K562 (cell line): ENCODE measurements around the gene PRPF6. TPM values are rescaled to one million over a fixed set of nuclear protein-coding genes. Genes with fewer than 3 reads are reported as not detected.

ENCODE experiments used
- ATAC-seq: fragments of 200-7000 bp; cut with Tn5 transposase; 3 replicates; pipeline ENCODE4 v1.9.1; 2020; ENCODE audit warnings: moderate library complexity
- BruUV-seq: library from RNA; stranded (reverse); fragments of 400-500 nt; replicated peaks from 2 replicates; lab custom pipeline; 2021; lab: Mats Ljungman, UMichigan
- CTCF ChIA-PET: fragments of 300-600 bp; formaldehyde crosslinking; extraction: SDS; loops from one replicate; lab custom pipeline; 2021; ENCODE audit warnings: low intra/inter-chr PET ratio; lab: Yijun Ruan, JAX
- POLR2A ChIA-PET: fragments of 300-600, 350-650 bp; sonication (Branson Sonifier 250); formaldehyde crosslinking; extraction: SDS; loops from one replicate; lab custom pipeline; 2021; ENCODE audit warnings: antibody characterized with exemption, inconsistent platforms; lab: Yijun Ruan, JAX
- DNase-seq, 4 experiments: peaks; one replicate each; pipeline versions ENCODE4 v3.0.0 to v3.0.0-alpha.2; 2011 to 2018; ENCODE audit warnings: low spot score in 3 of 4, mixed read lengths in 3 of 4; ENCODE audit errors: extremely low read depth in 1 of 4
- FAIRE-seq: peaks from 2 replicates; lab custom pipeline; 2011; peaks lifted over from hg19 to GRCh38; lab: Jason Lieb, UNC
- H2AFZ ChIP-seq: 2 replicates; pipeline ENCODE4 v1.6.0; 2011; ENCODE audit warnings: low read depth, low read length, control low read depth, inconsistent platforms
- H3K27ac ChIP-seq: fragments of 200-600 bp; 3 replicates; pipeline ENCODE4 v1.8.0; 2011; ENCODE audit warnings: low read depth, mild to moderate bottlenecking, control low read depth, inconsistent platforms, low read length, moderate library complexity, mixed read lengths; ENCODE audit errors: extremely low read depth
- H3K27me3 ChIP-seq, 2 experiments: fragments of 300-600 bp in 1 of 2; 2 replicates in 1 of 2; 3 replicates in 1 of 2; pipeline versions ENCODE4 v1.6.0 to v1.8.0; 2011; ENCODE audit warnings: inconsistent platforms in 2 of 2, low read length in 2 of 2, mild to moderate bottlenecking in 1 of 2, mixed read lengths in 1 of 2, moderate library complexity in 1 of 2; ENCODE audit not compliant: control insufficient read depth in 2 of 2, insufficient read depth in 2 of 2
- H3K36me3 ChIP-seq: fragments of 300-600 bp; 3 replicates; pipeline ENCODE4 v1.8.0; 2011; ENCODE audit warnings: mild to moderate bottlenecking, low read length, inconsistent platforms; ENCODE audit not compliant: control insufficient read depth, insufficient read depth
- H3K4me1 ChIP-seq, 2 experiments: fragments of 200-600 bp in 1 of 2; replicated peaks in 1 of 2; 2 replicates in 1 of 2; 3 replicates in 1 of 2; pipeline versions ENCODE4 v1.5.1 to v1.8.0; 2011; ENCODE audit warnings: inconsistent platforms in 2 of 2, low read length in 2 of 2, mild to moderate bottlenecking in 1 of 2, mixed read lengths in 1 of 2, moderate library complexity in 1 of 2; ENCODE audit not compliant: control insufficient read depth in 2 of 2, insufficient read depth in 2 of 2
- H3K4me2 ChIP-seq: 2 replicates; pipeline ENCODE4 v1.6.1; 2011; ENCODE audit warnings: low read length, control low read depth, inconsistent platforms, mixed read lengths; ENCODE audit not compliant: insufficient read depth
- H3K4me3 ChIP-seq: fragments of 200-600 bp; sonication (generic), shearing (Covaris generic); 2 replicates; pipeline ENCODE4 v1.5.1; 2016; ENCODE audit warnings: control low read depth, inconsistent platforms
- H3K79me2 ChIP-seq: fragments of 200-600 bp; 3 replicates; pipeline ENCODE4 v1.8.0; 2011; ENCODE audit warnings: low read length, inconsistent platforms; ENCODE audit not compliant: control insufficient read depth, insufficient read depth
- H3K9ac ChIP-seq, 2 experiments: 2 replicates each; pipeline versions ENCODE4 v1.6.0 to v1.6.1; 2011; ENCODE audit warnings: low read depth in 2 of 2, low read length in 2 of 2, control low read depth in 1 of 2, inconsistent platforms in 1 of 2, mild to moderate bottlenecking in 1 of 2, mixed read lengths in 1 of 2; ENCODE audit not compliant: insufficient read depth in 1 of 2
- H3K9me1 ChIP-seq: one replicate; pipeline ENCODE4 v1.6.0; 2011; ENCODE audit warnings: inconsistent platforms, mild to moderate bottlenecking, low read length, moderate library complexity; ENCODE audit not compliant: control insufficient read depth, insufficient read depth
- H3K9me3 ChIP-seq: replicated peaks from 2 replicates; pipeline ENCODE4 v1.5.1; 2011; ENCODE audit warnings: low read depth, low read length, inconsistent platforms; ENCODE audit not compliant: control insufficient read depth, insufficient read depth
- H4K20me1 ChIP-seq: replicated peaks from 2 replicates; pipeline ENCODE4 v1.6.1; 2011; ENCODE audit warnings: low read length, inconsistent platforms, mixed read lengths; ENCODE audit not compliant: control insufficient read depth, insufficient read depth
- CAMTA2 ChIP-seq: fragments of 250-450 bp; sonication (Bioruptor Pico); conservative IDR thresholded peaks from 2 replicates; pipeline ENCODE4 v1.5.1; 2022
- CCAR2 ChIP-seq: fragments of 200-400 bp; formaldehyde crosslinking; IDR thresholded peaks from 2 replicates; pipeline ENCODE4 v1.6.1; 2017; ENCODE audit warnings: mild to moderate bottlenecking, low read depth, low read length
- GABPA ChIP-seq: fragments of 200-800 bp; sonication (Bioruptor generic); conservative IDR thresholded peaks from 2 replicates; pipeline ENCODE4 v1.6.1; 2016; ENCODE audit warnings: low read depth, missing genetic modification characterization, missing compliant biosample characterization
- MAFG ChIP-seq: fragments of 450-650 bp; conservative IDR thresholded peaks from 2 replicates; pipeline ENCODE4 v1.6.1; 2016; ENCODE audit warnings: missing genetic modification characterization, missing compliant biosample characterization
- RBFOX2 ChIP-seq: fragments of 200-400 bp; formaldehyde crosslinking; IDR thresholded peaks from 2 replicates; pipeline ENCODE4 v1.6.1; 2017; ENCODE audit warnings: low read depth, mild to moderate bottlenecking, low read length, moderate library complexity
- ZNF449 ChIP-seq: fragments of 250-450 bp; sonication (Bioruptor Pico); IDR thresholded peaks from 2 replicates; pipeline ENCODE4 v1.8.0; 2022; ENCODE audit warnings: moderate library complexity, mild to moderate bottlenecking, inconsistent platforms
- ZNF79 ChIP-seq: fragments of 250-450 bp; sonication (Bioruptor Pico); IDR thresholded peaks from 2 replicates; pipeline ENCODE4 v1.4.0; 2020; ENCODE audit warnings: low read depth, mild to moderate bottlenecking, moderate library complexity
- WGBS: fragments of 100-300 bp; shearing (Covaris generic); methylation state at CpG from one replicate; pipeline ENCODE4 v1.1.6; 2016; ENCODE audit warnings: low coverage, mixed read lengths; ENCODE audit not compliant: insufficient coverage; ENCODE audit errors: missing lambda C conversion rate; 5-methylcytosine and 5-hydroxymethylcytosine counted together
- in situ Hi-C: fragments of 300-500 bp; cut with MboI; formaldehyde crosslinking; loops from 4 replicates; pipeline ENCODE4 v1.15.0; 2018; ENCODE audit warnings: inconsistent platforms, mixed read lengths
- intact Hi-C: fragments of 100-400 bp; cut with micrococcal nuclease; formaldehyde crosslinking; loops from 2 replicates; pipeline ENCODE4 v1.14.2; 2022
- polyA plus RNA-seq, 8 experiments: library from polyadenylated mRNA; depleted of rRNA in 4 of 8; stranded (reverse) in 5 of 8; unstranded in 3 of 8; fragments of >200 nt; fragmentation: Nextera tagmentation in 2 of 8; fragmentation: Illumina TruSeq in 1 of 8; extraction: Ambion mirVana in 2 of 8; extraction: Trizol in 1 of 8; gene quantifications; 2 replicates each; pipeline versions ENCODE4 v1.2.1 to v1.2.3, GENCODE V29; 2011 to 2014; ENCODE audit warnings: inconsistent platforms in 1 of 8, missing spikeins in 1 of 8
- total RNA-seq, 7 experiments: library from RNA; depleted of rRNA in 6 of 7; stranded (reverse); fragments of >200 nt in 6 of 7; fragmentation: Illumina TruSeq in 2 of 7; extraction: Trizol in 2 of 7; gene quantifications; 2 replicates each; pipeline versions ENCODE4 v1.2.1 to v1.2.3, GENCODE V29; 2011 to 2021; ENCODE audit warnings: low replicate concordance in 1 of 7

Gene PRPF6
- total and polyA plus RNA-seq, 9 of the 15 experiments (the other 6 are each of a cell fraction or from before 2014, with no cell fraction given) = 4.2 to 83.2 (median 59.9) TPM

GRCh38 chr20:63950701-63951397, 30.1 kb upstream of the PRPF6 start:
- Histone ChIP-seq H3K9me3 (no peaks in the 10 kb centered on the region), H4K20me1 (peaks cover 68% of the 10 kb centered on the region), H3K36me3 (peaks cover 42% of the 10 kb centered on the region; the same call in 1 of the 3 replicates), H3K4me3 (no peak overlapping the region), H3K4me1 (peaks cover 25 to 92% of the 10 kb centered on the region in 2 experiments), H3K9ac (peak overlapping the region in 1 of 2 experiments; percentile 55; a peak in 2 of 4 replicates), H3K79me2 (peaks cover 95% of the 10 kb centered on the region), H3K4me2 (no peak overlapping the region), H2AFZ (no peak overlapping the region), H3K27me3 (no peaks in the 10 kb centered on the region), H3K9me1 (peaks cover 21% of the 10 kb centered on the region), H3K27ac (no peak overlapping the region)
- ATAC-seq (no peak), DNase-seq (no peak), FAIRE-seq (no peak)
- intact Hi-C loops = no loop called here
- CTCF ChIA-PET = no interaction called here
- in situ Hi-C loops = no loop called here
- no peak for TF ChIP-seq ZNF79 (CRISPR knock-in tag)
- TF ChIP-seq ZNF449 (CRISPR knock-in tag) = no peak
- TF ChIP-seq CAMTA2 (CRISPR knock-in tag) = no peak
- TF ChIP-seq GABPA (tag) = no peak
- TF ChIP-seq MAFG = no peak
- no peak for TF ChIP-seq CCAR2
- peak; percentile 24 for TF ChIP-seq RBFOX2
- 83% methylated on average over 14 of the region's 20 CpGs for whole genome bisulfite sequencing
- POLR2A ChIA-PET = interaction anchor here (0.6 kb wide), 1 partner anchor 666 kb away, joined by 3 read pairs; no protein-coding TSS in a partner anchor
- BruUV-seq = no TSS peak
